Neural progenitor cell (in vitro differentiated cells): ENCODE data around the gene CMPK1. TPM values are rescaled to one million over a fixed set of nuclear protein-coding genes. Genes with fewer than 3 reads are reported as not detected.
A peak's percentile ranks its signal among the peaks of the same experiment; 100 is the strongest.
"Not testable (repeated sequence)": the region's sequence is repeated elsewhere in the genome, so short reads cannot be mapped to it uniquely, and the experiment has no call there.

Experiments
- DNase-seq: peaks from one replicate; pipeline ENCODE4 v3.0.0-alpha.2; 2016; ENCODE audit warnings: low spot score
- H2AFZ ChIP-seq: fragments of 200-600 bp; sonication (generic); replicated peaks from 2 replicates; pipeline ENCODE4 v1.6.1; 2016; ENCODE audit warnings: antibody characterized with exemption
- H3F3A ChIP-seq: fragments of 200-600 bp; sonication (generic); 2 replicates; pipeline ENCODE4 v1.6.1; 2016; ENCODE audit warnings: antibody characterized with exemption, low read depth
- H3K27ac ChIP-seq: fragments of 200-600 bp; sonication (generic); 2 replicates; pipeline ENCODE4 v1.5.1; 2016; ENCODE audit warnings: mild to moderate bottlenecking
- H3K27me3 ChIP-seq: fragments of 200-600 bp; sonication (generic); 2 replicates; pipeline ENCODE4 v1.6.1; 2016; ENCODE audit warnings: mild to moderate bottlenecking, moderate library complexity
- H3K36me3 ChIP-seq: fragments of 200-600 bp; sonication (generic); 2 replicates; pipeline ENCODE4 v1.5.1; 2016
- H3K4me1 ChIP-seq: fragments of 200-600 bp; sonication (generic); 2 replicates; pipeline ENCODE4 v1.6.1; 2016; ENCODE audit warnings: mixed run types
- H3K4me2 ChIP-seq: fragments of 200-600 bp; sonication (generic); 2 replicates; pipeline ENCODE4 v1.6.1; 2016
- H3K4me3 ChIP-seq: fragments of 200-600 bp; sonication (generic); 2 replicates; pipeline ENCODE4 v1.5.1; 2016
- H3K79me2 ChIP-seq: fragments of 200-600 bp; sonication (generic); 2 replicates; pipeline ENCODE4 v1.6.1; 2016; ENCODE audit warnings: low read depth
- H3K9ac ChIP-seq: fragments of 200-600 bp; sonication (generic); 2 replicates; pipeline ENCODE4 v1.6.1; 2016
- H3K9me3 ChIP-seq: fragments of 200-600 bp; sonication (generic); 2 replicates; pipeline ENCODE4 v1.5.1; 2016; ENCODE audit warnings: low read depth
- H4K20me1 ChIP-seq: fragments of 200-600 bp; sonication (generic); 2 replicates; pipeline ENCODE4 v1.6.1; 2016; ENCODE audit warnings: low read depth
- H3K27ac Mint-ChIP-seq: 3 replicates; pipeline ENCODE4 v1.8.0; 2021; ENCODE audit warnings: mixed read lengths
- H3K27me3 Mint-ChIP-seq: 2 replicates; pipeline ENCODE4 v1.8.0; 2022; ENCODE audit warnings: low read depth, mild to moderate bottlenecking, inconsistent platforms, moderate library complexity, mixed read lengths; ENCODE audit not compliant: insufficient read depth
- H3K36me3 Mint-ChIP-seq: 3 replicates; pipeline ENCODE4 v1.8.0; 2021; ENCODE audit warnings: mixed read lengths
- H3K4me1 Mint-ChIP-seq: 3 replicates; pipeline ENCODE4 v1.8.0; 2021; ENCODE audit warnings: mixed read lengths
- H3K4me3 Mint-ChIP-seq: 3 replicates; pipeline ENCODE4 v1.8.0; 2021; ENCODE audit warnings: mild to moderate bottlenecking, moderate library complexity, mixed read lengths
- H3K9me3 Mint-ChIP-seq: 3 replicates; pipeline ENCODE4 v1.8.0; 2020; ENCODE audit warnings: mixed read lengths
- EZH2 ChIP-seq: fragments of 200-600 bp; sonication (generic); IDR thresholded peaks from 2 replicates; pipeline ENCODE4 v1.6.1; 2017; ENCODE audit warnings: antibody characterized with exemption, mild to moderate bottlenecking, moderate library complexity
- EZH2phosphoT487 ChIP-seq: fragments of 200-600 bp; sonication (generic); IDR thresholded peaks from 2 replicates; pipeline ENCODE4 v1.6.1; 2017; ENCODE audit warnings: antibody characterized with exemption
- total RNA-seq: library from RNA; depleted of rRNA; stranded (reverse); fragments of >200 nt; gene quantifications from 2 replicates; pipeline ENCODE4 v1.2.3, GENCODE V29; 2015; ENCODE audit warnings: low replicate concordance
- TF ChIP-seq, protein P1 (sequence below): fragments of 200-600 bp; sonication (generic); IDR thresholded peaks from 2 replicates; pipeline ENCODE4 v1.5.1; 2017; ENCODE audit warnings: antibody characterized with exemption, mild to moderate bottlenecking

Gene CMPK1
- total RNA-seq, 1 donor from 2014 or later = 68.0 TPM

GRCh38 chr1:47338249-47339077 lies 4.9 kb downstream of the CMPK1 start:
- H4K20me1 ChIP-seq = no peaks in the 10 kb centered on the region
- no peaks in the 10 kb centered on the region for H3K27me3 ChIP-seq
- no peak overlapping the region for H3K4me3 ChIP-seq
- Mint-ChIP-seq H3K36me3 (peaks cover 2% of the 10 kb centered on the region), H3K27me3 (peaks cover 3% of the 10 kb centered on the region), H3K4me1 (peaks cover 10% of the 10 kb centered on the region), H3K27ac (no peak overlapping the region), H3K9me3 (no peaks in the 10 kb centered on the region), H3K4me3 (no peak overlapping the region)
- H3K4me2 ChIP-seq = no peak overlapping the region
- peak overlapping the region; percentile 15 for H3K27ac ChIP-seq
- TF ChIP-seq EZH2 = no peak
- TF ChIP-seq, protein P1, sequence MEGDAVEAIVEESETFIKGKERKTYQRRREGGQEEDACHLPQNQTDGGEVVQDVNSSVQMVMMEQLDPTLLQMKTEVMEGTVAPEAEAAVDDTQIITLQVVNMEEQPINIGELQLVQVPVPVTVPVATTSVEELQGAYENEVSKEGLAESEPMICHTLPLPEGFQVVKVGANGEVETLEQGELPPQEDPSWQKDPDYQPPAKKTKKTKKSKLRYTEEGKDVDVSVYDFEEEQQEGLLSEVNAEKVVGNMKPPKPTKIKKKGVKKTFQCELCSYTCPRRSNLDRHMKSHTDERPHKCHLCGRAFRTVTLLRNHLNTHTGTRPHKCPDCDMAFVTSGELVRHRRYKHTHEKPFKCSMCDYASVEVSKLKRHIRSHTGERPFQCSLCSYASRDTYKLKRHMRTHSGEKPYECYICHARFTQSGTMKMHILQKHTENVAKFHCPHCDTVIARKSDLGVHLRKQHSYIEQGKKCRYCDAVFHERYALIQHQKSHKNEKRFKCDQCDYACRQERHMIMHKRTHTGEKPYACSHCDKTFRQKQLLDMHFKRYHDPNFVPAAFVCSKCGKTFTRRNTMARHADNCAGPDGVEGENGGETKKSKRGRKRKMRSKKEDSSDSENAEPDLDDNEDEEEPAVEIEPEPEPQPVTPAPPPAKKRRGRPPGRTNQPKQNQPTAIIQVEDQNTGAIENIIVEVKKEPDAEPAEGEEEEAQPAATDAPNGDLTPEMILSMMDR = no peak
- no peak for TF ChIP-seq EZH2phosphoT487
- H3K4me1 ChIP-seq = peaks cover 7% of the 10 kb centered on the region
- no peaks in the 10 kb centered on the region for H3K9me3 ChIP-seq
- H2AFZ ChIP-seq = no peak overlapping the region
- H3F3A ChIP-seq = peaks cover 24% of the 10 kb centered on the region
- H3K36me3 ChIP-seq = no peaks in the 10 kb centered on the region
- peaks cover 58% of the 10 kb centered on the region for H3K79me2 ChIP-seq
- no peak overlapping the region for H3K9ac ChIP-seq
- DNase-seq = no peak

- H3K27ac ChIP-seq = no peak overlapping the region
- no peaks in the 10 kb centered on the region for H4K20me1 ChIP-seq
- H3K4me3 ChIP-seq = no peak overlapping the region
- H3K9me3 ChIP-seq = no peaks in the 10 kb centered on the region
- Mint-ChIP-seq H3K4me3 (no peak overlapping the region), H3K9me3 (no peaks in the 10 kb centered on the region), H3K27ac (no peak overlapping the region), H3K27me3 (no peaks in the 10 kb centered on the region), H3K4me1 (peaks cover 3% of the 10 kb centered on the region), H3K36me3 (peaks cover 2% of the 10 kb centered on the region)
- TF ChIP-seq EZH2phosphoT487 (no peak), EZH2 (no peak)
- TF ChIP-seq, protein P1 = no peak
- H3K79me2 ChIP-seq = peaks cover 52% of the 10 kb centered on the region
- DNase-seq = no peak
- no peak overlapping the region for H2AFZ ChIP-seq
- H3K36me3 ChIP-seq = no peaks in the 10 kb centered on the region
- no peaks in the 10 kb centered on the region for H3K27me3 ChIP-seq
- H3K4me2 ChIP-seq = no peak overlapping the region
- H3K9ac ChIP-seq = no peak overlapping the region
- H3F3A ChIP-seq = peaks cover 8% of the 10 kb centered on the region
- peaks cover 2% of the 10 kb centered on the region for H3K4me1 ChIP-seq
Observed at GRCh38 chr1:47340227-47340626, 6.6 kb downstream of the CMPK1 start.

- H2AFZ ChIP-seq, H4K20me1 ChIP-seq, DNase-seq, H3K4me2 ChIP-seq, H3K27me3 ChIP-seq, H3K9ac ChIP-seq, H3K4me3 ChIP-seq, H3K4me1 Mint-ChIP-seq, H3K9me3 ChIP-seq, H3F3A ChIP-seq, H3K27me3 Mint-ChIP-seq, H3K4me1 ChIP-seq, H3K9me3 Mint-ChIP-seq, H3K27ac ChIP-seq, H3K36me3 ChIP-seq, H3K4me3 Mint-ChIP-seq: not testable (repeated sequence)
- peaks cover 13% of the 10 kb centered on the region for H3K36me3 Mint-ChIP-seq
- peaks cover 18% of the 10 kb centered on the region for H3K79me2 ChIP-seq
- peak overlapping the region; percentile 18 for H3K27ac Mint-ChIP-seq
Observed at GRCh38 chr1:47346979-47347378, 13.4 kb downstream of the CMPK1 start.

- no peaks in the 10 kb centered on the region for H3K27me3 ChIP-seq
- H4K20me1 ChIP-seq = peaks cover 4% of the 10 kb centered on the region
- Mint-ChIP-seq H3K9me3 (no peaks in the 10 kb centered on the region), H3K4me1 (no peaks in the 10 kb centered on the region), H3K4me3 (no peak overlapping the region), H3K27me3 (no peaks in the 10 kb centered on the region), H3K27ac (no peak overlapping the region), H3K36me3 (peaks cover 13% of the 10 kb centered on the region)
- TF ChIP-seq EZH2phosphoT487 (no peak), EZH2 (no peak)
- TF ChIP-seq, protein P1 = no peak
- no peaks in the 10 kb centered on the region for H3K4me1 ChIP-seq
- peaks cover 21% of the 10 kb centered on the region for H3K79me2 ChIP-seq
- no peaks in the 10 kb centered on the region for H3F3A ChIP-seq
- no peak overlapping the region for H3K4me2 ChIP-seq
- H3K36me3 ChIP-seq = no peaks in the 10 kb centered on the region
- no peaks in the 10 kb centered on the region for H3K9me3 ChIP-seq
- H2AFZ ChIP-seq = no peak overlapping the region
- no peak overlapping the region for H3K4me3 ChIP-seq
- no peak overlapping the region for H3K9ac ChIP-seq
- DNase-seq = no peak
- no peak overlapping the region for H3K27ac ChIP-seq
Observed at GRCh38 chr1:47347735-47348134, 14.1 kb downstream of the CMPK1 start.
